Loucy (cell line): Measurements from ENCODE around the gene CNTN2.

Experiments
- H2AFZ ChIP-seq: fragments of 200-600 bp; sonication (generic); 2 replicates; pipeline ENCODE4 v1.6.0; 2016; ENCODE audit warnings: antibody characterized with exemption, mild to moderate bottlenecking, low read length, moderate library complexity
- H3F3A ChIP-seq: fragments of 200-600 bp; 2 replicates; pipeline ENCODE4 v1.6.0; 2016; ENCODE audit warnings: antibody characterized with exemption, low read depth, mild to moderate bottlenecking
- H3K27me3 ChIP-seq: fragments of 200-600 bp; sonication (generic); 2 replicates; pipeline ENCODE4 v1.6.1; 2014; ENCODE audit warnings: low read length, mild to moderate bottlenecking; ENCODE audit not compliant: insufficient read depth, poor library complexity, severe bottlenecking
- H3K36me3 ChIP-seq: fragments of 200-600 bp; sonication (generic); 2 replicates; pipeline ENCODE4 v1.6.1; 2016; ENCODE audit warnings: low read length; ENCODE audit not compliant: insufficient read depth
- H3K4me1 ChIP-seq: fragments of 200-600 bp; sonication (generic); 2 replicates; pipeline ENCODE4 v1.5.1; 2014; ENCODE audit warnings: low read length, mild to moderate bottlenecking; ENCODE audit not compliant: insufficient read depth, poor library complexity, severe bottlenecking
- H3K4me2 ChIP-seq: fragments of 200-600 bp; sonication (generic); 2 replicates; pipeline ENCODE4 v1.6.0; 2014; ENCODE audit warnings: antibody characterized with exemption, low read length, low read depth, mild to moderate bottlenecking; ENCODE audit not compliant: poor library complexity, severe bottlenecking
- H3K4me3 ChIP-seq: fragments of 200-600 bp; sonication (generic); 2 replicates; pipeline ENCODE4 v1.5.1; 2014; ENCODE audit warnings: low read length, mild to moderate bottlenecking, mixed read lengths; ENCODE audit not compliant: poor library complexity, severe bottlenecking
- H3K79me2 ChIP-seq: fragments of 200-600 bp; sonication (generic); 2 replicates; pipeline ENCODE4 v1.6.1; 2014; ENCODE audit warnings: low read length; ENCODE audit not compliant: insufficient read depth
- H3K9ac ChIP-seq: fragments of 200-600 bp; sonication (generic); 2 replicates; pipeline ENCODE4 v1.6.0; 2014; ENCODE audit warnings: mild to moderate bottlenecking, low read depth, low read length, moderate library complexity; ENCODE audit not compliant: poor library complexity, severe bottlenecking
- H3K9me2 ChIP-seq: fragments of 200-600 bp; sonication (generic); replicated peaks from 2 replicates; pipeline ENCODE4 v1.6.1; 2016; ENCODE audit warnings: low read depth, low read length, mixed read lengths
- H3K9me3 ChIP-seq: fragments of 200-600 bp; sonication (generic); 2 replicates; pipeline ENCODE4 v1.6.1; 2014; ENCODE audit warnings: mild to moderate bottlenecking, antibody characterized with exemption, low read length, low read depth; ENCODE audit not compliant: insufficient read depth
- H4K20me1 ChIP-seq: fragments of 200-600 bp; sonication (generic); 2 replicates; pipeline ENCODE4 v1.6.0; 2014; ENCODE audit warnings: antibody characterized with exemption, low read length, mild to moderate bottlenecking; ENCODE audit not compliant: insufficient read depth, poor library complexity, severe bottlenecking
- CTCF ChIP-seq: fragments of 200-600 bp; sonication (generic); conservative IDR thresholded peaks from 2 replicates; pipeline ENCODE4 v1.5.1; 2014; ENCODE audit warnings: mild to moderate bottlenecking, antibody characterized with exemption, low read length
- EZH2phosphoT487 ChIP-seq: fragments of 200-600 bp; IDR thresholded peaks from 2 replicates; pipeline ENCODE4 v1.6.1; 2018; ENCODE audit warnings: antibody characterized with exemption, mild to moderate bottlenecking, moderate library complexity, borderline replicate concordance

The CNTN2 gene

GRCh38 chr1:205016075-205016474 lies 26.9 kb upstream of the CNTN2 start:
- Histone ChIP-seq H3K9ac (no peak overlapping the region), H2AFZ (no peak overlapping the region), H3K9me3 (no peaks in the 10 kb centered on the region), H3K4me2 (no peak overlapping the region), H3K79me2 (no peaks in the 10 kb centered on the region), H3K27me3 (no peaks in the 10 kb centered on the region), H3K4me3 (no peak overlapping the region), H3K4me1 (peaks cover 15% of the 10 kb centered on the region), H3K36me3 (no peaks in the 10 kb centered on the region), H3F3A (no peaks in the 10 kb centered on the region), H3K9me2 (no peaks in the 10 kb centered on the region), H4K20me1 (no peaks in the 10 kb centered on the region)
- TF ChIP-seq CTCF (no peak), EZH2phosphoT487 (no peak)

DNA sequence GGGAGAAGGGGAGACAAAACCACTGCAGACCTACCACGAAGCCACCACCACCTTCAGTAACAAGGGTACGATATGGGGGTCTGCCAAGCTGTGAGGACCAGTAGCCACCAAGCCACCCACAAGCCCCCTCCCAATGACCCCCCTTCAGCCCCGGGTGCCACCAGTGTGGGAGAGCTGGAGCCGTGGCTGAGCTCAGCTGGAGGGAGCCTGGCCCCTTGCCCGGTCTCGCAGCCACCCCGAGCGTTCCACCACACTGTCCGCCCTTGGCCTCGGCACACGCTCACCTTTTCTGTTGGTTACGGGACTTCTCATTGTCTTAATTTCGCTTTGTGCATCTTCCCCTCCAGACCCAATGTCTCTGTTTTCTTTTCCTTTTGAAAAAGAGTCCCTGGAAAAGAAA lies 26.4 kb upstream of the CNTN2 start:
- H3K4me1 ChIP-seq: peaks cover 15% of the 10 kb centered on the region
- TF ChIP-seq CTCF: no peak
- TF ChIP-seq EZH2phosphoT487: no peak
- H3K27me3 ChIP-seq: no peaks in the 10 kb centered on the region
- H3F3A ChIP-seq: no peaks in the 10 kb centered on the region
- H4K20me1 ChIP-seq: no peaks in the 10 kb centered on the region
- H3K9me2 ChIP-seq: no peaks in the 10 kb centered on the region
- no peak overlapping the region for H3K9ac ChIP-seq
- H2AFZ ChIP-seq: no peak overlapping the region
- H3K4me2 ChIP-seq: no peak overlapping the region
- H3K36me3 ChIP-seq: no peaks in the 10 kb centered on the region
- no peak overlapping the region for H3K4me3 ChIP-seq
- no peaks in the 10 kb centered on the region for H3K79me2 ChIP-seq
- H3K9me3 ChIP-seq: no peaks in the 10 kb centered on the region

DNA sequence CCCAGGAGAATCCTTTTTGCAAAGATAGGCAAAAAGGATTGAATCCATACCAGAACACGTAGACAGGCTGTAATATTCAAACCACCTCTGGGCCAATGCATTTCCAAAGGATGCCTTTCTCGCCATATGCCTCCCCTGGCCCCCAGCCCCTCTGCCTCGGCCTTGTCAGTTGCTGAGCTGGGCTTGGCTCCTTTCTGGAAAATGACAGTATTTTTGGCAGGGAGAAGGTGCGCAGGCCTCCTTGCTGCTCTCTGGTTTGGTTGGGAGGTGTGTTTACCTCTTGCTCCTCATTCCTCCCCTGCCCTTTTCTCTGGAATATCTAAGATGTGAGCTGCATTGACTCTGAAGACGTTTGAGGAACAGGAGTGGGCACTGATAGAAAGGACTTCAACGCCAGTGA lies 26.0 kb upstream of the CNTN2 start:
- Histone ChIP-seq H3K27me3 (no peaks in the 10 kb centered on the region), H3K9me3 (no peaks in the 10 kb centered on the region), H3K36me3 (no peaks in the 10 kb centered on the region), H4K20me1 (no peaks in the 10 kb centered on the region), H3K9me2 (no peaks in the 10 kb centered on the region), H3K4me1 (peaks cover 15% of the 10 kb centered on the region), H3K79me2 (no peaks in the 10 kb centered on the region), H3K4me2 (no peak overlapping the region), H3K4me3 (no peak overlapping the region), H3F3A (no peaks in the 10 kb centered on the region), H3K9ac (no peak overlapping the region), H2AFZ (no peak overlapping the region)
- TF ChIP-seq EZH2phosphoT487: no peak
- no peak for TF ChIP-seq CTCF
